Stimulated activated CD4-positive, alpha-beta T cell treated with anti-CD3 and anti-CD28 coated beads, Interleukin-4, amount 100 ng/mL, for 1 hour (primary cell): Measurements from ENCODE around the gene PDE4D.

Experiments used
- DNase-seq: peaks from one replicate; pipeline ENCODE4 v3.0.0-alpha.2; 2020

PDE4D gene

GRCh38 chr5:59157068-59157467, 736.5 kb downstream of the PDE4D start:
- no peak for DNase-seq

DNA sequence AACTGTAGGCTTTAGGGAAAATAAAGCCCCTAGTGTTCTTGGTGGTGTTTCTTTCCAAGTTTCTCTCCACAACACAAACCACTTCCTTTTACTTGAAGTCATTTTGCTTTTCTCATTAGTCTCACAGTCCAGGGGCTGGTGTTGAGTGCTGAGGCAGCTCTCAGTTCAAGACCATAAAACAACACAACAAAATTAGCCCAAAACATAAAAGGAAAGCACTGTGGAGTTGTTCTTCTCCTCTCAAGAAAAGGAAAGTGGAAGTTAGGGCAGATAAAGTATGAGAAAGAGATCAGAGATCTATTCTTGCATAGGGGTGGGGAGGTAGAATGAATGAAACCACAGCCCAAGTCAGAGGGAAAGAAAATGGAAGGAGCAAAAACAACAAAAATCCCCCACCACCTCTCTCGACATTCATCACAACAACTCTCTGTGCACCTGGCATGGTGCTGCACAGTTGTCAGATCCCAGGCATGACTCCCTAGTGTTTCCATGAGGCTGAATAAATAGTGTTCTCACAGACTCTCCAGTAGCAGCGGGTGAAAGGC, 740.8 kb downstream of the PDE4D start:
- no peak for DNase-seq

DNA sequence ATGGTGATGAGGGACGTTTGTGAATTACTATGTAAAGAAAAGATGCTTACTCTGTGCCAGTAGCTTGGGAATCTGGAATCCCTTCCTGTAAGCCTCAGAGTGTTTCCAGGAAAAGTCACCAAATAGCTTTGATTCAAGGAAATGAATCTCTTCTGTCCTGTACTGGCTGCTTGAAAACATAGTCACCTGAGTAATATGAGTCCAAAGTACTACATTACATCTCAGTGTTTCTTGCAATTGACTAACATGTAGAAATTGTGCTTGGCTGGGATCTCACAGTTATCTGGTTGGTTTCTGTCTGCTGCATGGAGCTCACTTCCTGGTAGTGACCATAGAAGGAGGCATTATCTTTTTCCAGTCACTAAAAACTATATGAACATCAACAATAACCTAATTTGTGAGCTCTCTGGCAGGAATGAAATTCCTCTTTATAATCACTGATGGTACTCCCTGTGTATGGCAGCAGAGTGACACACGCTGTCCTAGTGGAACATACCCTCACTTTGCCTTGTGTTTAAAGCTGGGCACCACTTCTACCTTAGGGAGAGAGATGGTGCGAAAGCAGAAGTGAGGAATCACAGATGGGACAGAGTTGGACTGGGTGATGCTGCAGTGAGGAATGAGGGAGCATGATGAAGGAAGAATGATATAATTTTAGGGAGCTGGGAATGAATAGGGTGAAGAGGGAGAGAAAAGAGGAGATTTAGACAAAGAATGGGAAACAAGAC, 742.2 kb downstream of the PDE4D start:
- no peak for DNase-seq

DNA sequence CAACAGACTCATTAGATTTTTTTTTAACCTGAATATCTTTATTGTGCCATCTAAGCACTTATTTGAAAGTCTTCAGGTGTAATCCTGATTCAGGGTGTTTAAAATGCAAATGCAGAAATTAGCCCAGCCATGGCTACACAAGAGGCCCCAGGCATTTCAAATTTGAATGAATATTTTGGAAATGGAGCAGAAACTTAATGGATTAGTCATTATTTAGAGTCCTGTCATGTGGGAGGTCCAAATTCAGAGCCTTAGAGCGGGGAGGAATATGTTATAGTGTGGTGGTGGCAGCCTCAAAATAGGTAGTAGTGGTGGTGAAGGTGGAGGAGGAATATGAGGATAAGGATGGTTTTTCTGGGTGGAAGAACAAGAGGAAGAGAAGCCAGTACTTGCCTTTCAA, 743.7 kb downstream of the PDE4D start:
- DNase-seq: no peak

DNA sequence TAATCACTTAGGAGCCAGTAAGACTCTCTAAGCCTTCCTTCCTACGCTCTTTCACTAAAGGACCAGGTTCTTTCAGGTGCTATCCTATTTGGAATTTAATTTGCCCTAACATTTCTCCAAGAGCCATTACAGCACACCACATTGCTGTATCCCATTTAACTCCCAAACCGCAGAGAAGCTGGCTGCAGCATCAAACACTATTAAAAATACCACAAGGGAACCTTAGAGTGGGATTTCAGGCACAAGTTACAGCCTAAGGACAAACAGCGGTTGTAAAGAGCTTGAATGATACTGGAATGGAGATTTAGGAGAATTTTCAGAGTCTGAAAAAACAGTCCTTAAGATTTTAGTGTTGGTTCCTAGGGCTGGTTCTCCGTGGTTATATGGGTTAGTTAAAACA, 744.3 kb downstream of the PDE4D start:
- no peak for DNase-seq

DNA sequence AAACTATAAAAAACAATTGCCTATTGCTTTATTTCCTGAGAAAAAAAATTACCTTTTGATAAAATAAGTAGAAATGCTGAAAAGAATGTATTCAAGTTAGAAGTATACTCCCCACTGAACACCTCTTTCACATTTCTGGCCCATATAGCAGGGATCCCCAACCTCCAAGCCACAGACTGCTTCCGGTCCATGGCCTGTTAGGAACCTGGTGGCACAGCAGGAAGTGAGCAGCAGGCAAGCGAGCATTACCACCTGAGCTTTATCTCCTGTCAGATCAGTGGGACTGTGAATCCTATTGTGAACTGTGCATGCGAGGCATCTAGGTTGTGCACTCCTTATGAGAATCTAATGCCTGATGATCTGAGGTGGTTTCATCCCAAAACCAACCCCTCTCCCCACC, 746.8 kb downstream of the PDE4D start:
- no peak for DNase-seq

DNA sequence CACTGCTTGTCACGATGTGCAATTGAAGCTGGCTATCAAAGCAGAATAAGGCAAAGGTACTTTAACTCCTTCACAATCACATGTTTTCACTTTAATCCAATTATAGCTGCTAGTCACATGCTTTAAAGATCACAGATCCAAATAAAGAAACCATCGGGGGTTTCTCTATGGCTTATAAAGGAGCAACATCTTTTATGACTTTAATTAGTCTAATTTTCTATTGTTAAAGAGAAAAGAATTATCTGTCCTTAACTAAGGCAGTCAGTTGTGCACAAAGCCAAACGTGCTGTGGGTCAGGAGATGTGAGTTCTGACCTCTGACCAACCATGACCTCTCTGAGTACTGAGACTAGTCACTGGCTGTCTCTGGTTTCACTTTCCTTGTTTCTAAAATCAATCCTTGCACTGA, 749.6 kb downstream of the PDE4D start:
- DNase-seq: no peak

GRCh38 chr5:59142927-59143326, 750.6 kb downstream of the PDE4D start:
- no peak for DNase-seq

GRCh38 chr5:59142138-59142537, 751.4 kb downstream of the PDE4D start:
- DNase-seq: no peak

DNA sequence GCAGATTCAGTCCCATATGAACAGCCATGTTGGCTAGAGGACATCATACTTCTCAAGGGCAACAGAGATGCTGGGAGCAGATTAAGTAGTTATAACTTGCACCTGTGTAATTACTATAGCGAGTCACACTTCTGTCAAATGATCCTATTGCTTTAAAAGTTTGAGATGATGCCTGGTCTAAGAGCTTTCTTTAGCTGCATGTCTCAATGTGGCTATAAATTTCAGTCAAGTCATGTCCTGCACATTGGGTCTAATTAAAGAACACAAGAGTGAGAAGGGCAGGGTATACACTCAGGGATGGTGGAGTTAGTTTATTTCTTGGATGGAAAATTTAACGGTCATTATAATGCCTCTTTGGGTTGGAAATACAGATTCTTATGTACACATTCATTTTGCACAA, 753.4 kb downstream of the PDE4D start:
- DNase-seq: no peak

- no peak for DNase-seq
Observed at GRCh38 chr5:59139695-59140094, 753.8 kb downstream of the PDE4D start.

GRCh38 chr5:59138509-59138908, 755.0 kb downstream of the PDE4D start:
- DNase-seq: no peak

DNA sequence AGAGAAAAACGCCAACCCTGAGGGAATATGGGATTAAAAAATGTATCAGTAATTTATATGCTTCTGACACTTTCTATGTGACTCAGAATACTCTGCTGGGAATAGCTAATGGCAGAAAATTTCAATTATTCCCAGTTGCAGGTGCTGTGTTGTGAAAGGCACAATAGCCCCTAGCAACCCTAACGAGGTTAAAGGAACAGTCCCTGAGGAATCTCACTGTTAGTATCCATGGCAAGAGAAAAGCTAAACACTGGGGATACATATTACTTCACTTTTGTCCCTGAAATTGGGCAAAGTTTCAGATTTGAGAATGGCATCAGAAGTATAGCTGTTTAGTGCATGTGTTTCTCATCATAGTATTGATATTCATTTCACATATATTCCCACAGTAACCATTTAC, 755.7 kb downstream of the PDE4D start:
- no peak for DNase-seq

- no peak for DNase-seq
Observed at GRCh38 chr5:59136549-59136948, 757.0 kb downstream of the PDE4D start.

DNA sequence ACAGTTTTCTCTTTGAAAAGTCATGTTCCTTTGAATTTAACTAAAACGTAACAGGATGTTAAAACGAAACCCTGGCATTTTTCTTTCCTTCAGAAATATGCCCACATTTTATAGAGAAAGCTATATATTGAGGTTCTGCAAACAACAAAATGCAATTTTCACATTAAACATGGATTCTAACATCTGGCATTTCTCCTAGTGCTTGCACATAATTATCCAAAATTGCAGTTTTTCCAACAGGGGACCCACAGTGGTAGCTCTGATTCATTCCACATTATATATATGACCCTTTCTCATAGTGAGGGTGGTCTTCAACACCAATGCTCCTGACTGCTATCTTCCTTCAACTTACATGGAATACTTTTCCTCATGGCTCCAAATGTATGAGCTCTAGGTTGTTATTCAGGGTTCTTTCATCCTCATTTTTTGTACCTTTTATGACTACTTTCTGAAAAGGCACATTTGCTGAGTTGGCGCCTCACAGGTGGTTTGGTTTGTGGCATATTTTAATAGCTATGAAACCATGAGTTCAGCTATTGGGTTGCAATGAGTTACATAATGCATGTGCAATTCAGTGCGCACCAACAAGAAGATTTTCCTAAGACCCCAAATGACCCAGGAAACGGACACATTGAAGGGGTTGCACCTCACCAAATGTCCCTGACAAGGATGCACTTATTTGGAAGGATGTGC, 758.9 kb downstream of the PDE4D start:
- no peak for DNase-seq

DNA sequence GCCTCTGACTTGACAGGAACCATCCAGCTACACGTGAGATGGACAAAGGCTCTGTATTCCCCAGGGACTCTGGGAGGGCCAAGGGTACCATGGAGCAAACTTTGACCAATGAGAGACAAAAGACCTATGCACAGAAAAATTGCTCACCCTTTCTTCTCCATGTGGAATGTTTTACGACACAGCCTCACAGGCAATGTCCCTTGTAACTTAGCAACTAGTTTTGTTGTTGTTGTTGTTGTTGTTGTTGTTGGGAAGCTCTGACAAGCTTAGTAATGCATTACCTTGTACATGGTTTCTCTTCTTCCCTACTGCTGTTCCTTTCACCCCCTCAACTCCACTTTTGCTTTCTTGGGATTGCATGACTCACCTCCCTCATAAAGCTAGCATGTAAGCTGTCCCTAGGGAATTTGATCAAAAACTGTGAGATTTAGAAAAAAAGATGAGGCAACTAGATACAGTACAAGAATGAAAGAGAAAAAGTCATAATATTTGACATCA, 759.7 kb downstream of the PDE4D start:
- no peak for DNase-seq

DNA sequence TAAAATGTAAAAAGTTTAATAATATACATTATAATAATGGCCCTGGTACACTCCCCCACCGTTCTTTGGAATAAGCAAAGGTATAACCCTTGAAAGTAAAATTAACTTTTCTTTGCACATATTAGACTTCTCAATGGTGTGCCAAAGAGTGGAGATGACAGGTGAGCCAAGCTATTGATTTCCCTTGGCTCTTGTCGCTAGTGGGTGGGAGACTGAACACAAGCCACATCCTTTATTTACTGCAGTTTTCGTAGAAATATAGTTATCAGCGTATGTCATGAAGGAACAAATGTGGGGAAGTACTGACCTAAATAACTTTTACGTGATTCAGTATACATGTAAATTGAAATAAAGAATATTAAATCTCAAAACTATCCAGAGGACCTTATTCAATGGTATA, 761.4 kb downstream of the PDE4D start:
- no peak for DNase-seq

- no peak for DNase-seq
Observed at GRCh38 chr5:59130431-59130830, 763.1 kb downstream of the PDE4D start.

DNA sequence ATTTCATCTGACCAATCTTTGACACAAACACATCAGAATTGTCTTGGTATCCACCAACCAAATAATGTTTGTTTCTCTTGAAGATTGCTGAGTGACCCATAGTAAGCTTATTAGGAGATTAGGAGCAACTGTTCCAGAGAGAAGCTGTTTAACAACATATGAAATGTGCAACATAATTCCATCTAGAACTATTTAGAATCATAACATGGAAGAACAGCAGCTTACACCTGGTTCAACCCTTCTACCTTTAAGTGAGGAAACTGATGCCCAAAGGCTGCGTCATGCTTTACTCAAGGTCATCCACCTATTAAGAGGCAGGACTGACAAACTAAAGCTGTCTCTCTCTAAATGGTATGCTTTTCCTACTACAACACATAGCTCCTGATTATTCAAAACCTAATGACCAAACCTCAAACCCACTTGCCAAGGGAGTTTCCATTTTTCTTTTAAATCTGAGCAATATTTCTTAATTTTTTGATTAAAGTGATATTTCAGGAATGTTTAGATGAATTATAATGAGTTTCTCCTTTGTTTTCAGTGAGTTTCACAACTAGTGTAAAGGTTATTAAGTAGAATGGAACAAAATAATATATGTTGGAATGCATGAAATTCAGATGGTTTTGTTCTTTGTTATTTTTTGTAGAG, 764.8 kb downstream of the PDE4D start:
- no peak for DNase-seq

- DNase-seq: no peak
Observed at GRCh38 chr5:59126708-59127573, 766.6 kb downstream of the PDE4D start.

- no peak for DNase-seq
Observed at GRCh38 chr5:59126016-59126707, 767.4 kb downstream of the PDE4D start.
